Fibroblast of lung (primary cell): ENCODE data around the gene TEX2. TPM values are rescaled to one million over a fixed set of nuclear protein-coding genes. Genes with fewer than 3 reads are reported as not detected.

Source experiments
- DNase-seq, 2 donors: peaks; one replicate each; pipeline versions ENCODE4 v3.0.0 to v3.0.0-alpha.2; 2010; ENCODE audit warnings: low read depth in 2 of 2
- H2AFZ ChIP-seq: 2 replicates; pipeline ENCODE4 v1.5.1; 2012; ENCODE audit warnings: low read length, control low read depth, inconsistent platforms
- H3K27ac ChIP-seq: 2 replicates; pipeline ENCODE4 v1.5.1; 2011; ENCODE audit warnings: low read length, control low read depth; ENCODE audit not compliant: insufficient read depth
- H3K27me3 ChIP-seq: 2 replicates; pipeline ENCODE4 v1.5.1; 2011; ENCODE audit warnings: mild to moderate bottlenecking, low read length; ENCODE audit not compliant: control insufficient read depth, insufficient read depth
- H3K36me3 ChIP-seq: 2 replicates; pipeline ENCODE4 v1.5.1; 2011; ENCODE audit warnings: low read length; ENCODE audit not compliant: control insufficient read depth, insufficient read depth
- H3K4me1 ChIP-seq: 2 replicates; pipeline ENCODE4 v1.5.1; 2011; ENCODE audit warnings: low read length; ENCODE audit not compliant: control insufficient read depth, insufficient read depth; ENCODE audit errors: extremely low read depth
- H3K4me2 ChIP-seq: 2 replicates; pipeline ENCODE4 v1.5.1; 2011; ENCODE audit warnings: low read length, control low read depth; ENCODE audit not compliant: insufficient read depth; ENCODE audit errors: extremely low read depth
- H3K4me3 ChIP-seq, 4 experiments: fragments of 200-600 bp in 1 of 4; sonication (generic) in 1 of 4; replicated peaks in 1 of 4; 2 replicates each; pipeline ENCODE4 v1.5.1; 2011 to 2016; ENCODE audit warnings: low read length in 4 of 4, low read depth in 3 of 4, mild to moderate bottlenecking in 3 of 4, control low read depth in 2 of 4, inconsistent platforms in 1 of 4, mixed read lengths in 1 of 4; ENCODE audit not compliant: insufficient read depth in 1 of 4; ENCODE audit errors: control extremely low read depth in 1 of 4
- H3K79me2 ChIP-seq: 2 replicates; pipeline ENCODE4 v1.5.1; 2012; ENCODE audit warnings: mild to moderate bottlenecking, low read length, inconsistent platforms; ENCODE audit not compliant: control insufficient read depth, insufficient read depth
- H3K9ac ChIP-seq: 2 replicates; pipeline ENCODE4 v1.5.1; 2011; ENCODE audit warnings: mild to moderate bottlenecking, low read length, control low read depth; ENCODE audit not compliant: insufficient read depth
- H3K9me3 ChIP-seq: 2 replicates; pipeline ENCODE4 v1.5.1; 2012; ENCODE audit warnings: low read depth, low read length; ENCODE audit not compliant: control insufficient read depth, insufficient read depth
- H4K20me1 ChIP-seq: 2 replicates; pipeline ENCODE4 v1.5.1; 2011; ENCODE audit warnings: low read length; ENCODE audit not compliant: control insufficient read depth, insufficient read depth; ENCODE audit errors: extremely low read depth
- CTCF ChIP-seq, 2 donors: IDR thresholded peaks in 1 of 2; conservative IDR thresholded peaks in 1 of 2; 1 replicate in 1 of 2; 2 replicates in 1 of 2; pipeline ENCODE4 v1.5.1; 2011 to 2012; ENCODE audit warnings: low read length in 2 of 2, control low read depth in 1 of 2, inconsistent platforms in 1 of 2, low read depth in 1 of 2, mild to moderate bottlenecking in 1 of 2
- EZH2 ChIP-seq: IDR thresholded peaks from 2 replicates; pipeline ENCODE4 v1.5.1; 2012; ENCODE audit warnings: low read length, control low read depth, mild to moderate bottlenecking; ENCODE audit errors: missing control alignments
- polyA plus RNA-seq, 2 donors: library from polyadenylated mRNA; depleted of rRNA in 1 of 2; stranded (reverse) in 1 of 2; unstranded in 1 of 2; fragments of >200 nt; gene quantifications; 2 replicates each; pipeline ENCODE4 v1.2.1, GENCODE V29; 2011 to 2012; ENCODE audit warnings: missing spikeins in 1 of 2
- total RNA-seq: library from RNA; depleted of rRNA; stranded (reverse); fragments of >200 nt; gene quantifications from 2 replicates; pipeline ENCODE4 v1.2.1, GENCODE V29; 2014

TEX2 gene
- total and polyA plus RNA-seq, 2 donors (not counting 1 experiment from before 2014, with no cell fraction given), result 18.6 to 33.4 TPM

GRCh38 chr17:64230791-64231408 lies 32.2 kb downstream of the TEX2 start:
- H3K27ac ChIP-seq, result peak overlapping the region; percentile 43

GRCh38 chr17:64229815-64230728 lies 33.0 kb downstream of the TEX2 start:
- H3K4me3 ChIP-seq, result no peak overlapping the region
- no peaks in the 10 kb centered on the region for H3K79me2 ChIP-seq
- H3K36me3 ChIP-seq, result no peaks in the 10 kb centered on the region
- H3K27me3 ChIP-seq, result no peaks in the 10 kb centered on the region
- peak overlapping the region; percentile 41 for H3K27ac ChIP-seq
- H3K4me2 ChIP-seq, result peak overlapping the region; percentile 32
- no peaks in the 10 kb centered on the region for H3K9me3 ChIP-seq
- no peak for DNase-seq
- H3K9ac ChIP-seq, result no peak overlapping the region
- no peaks in the 10 kb centered on the region for H4K20me1 ChIP-seq
- TF ChIP-seq CTCF (conservative IDR thresholded peaks at IDR 0.05 in 1 of 2, IDR thresholded peaks at IDR 0.05 in 1 of 2; ENCODE audit: low read depth in 1 of 2, low read length in 2 of 2) (no peak), EZH2 (no peak)
- no peak overlapping the region for H2AFZ ChIP-seq
- H3K4me1 ChIP-seq, result peaks cover 13% of the 10 kb centered on the region

More at GRCh38 chr17:64230791-64231408, 32.2 kb downstream of the TEX2 start:
- no peak overlapping the region for H3K9ac ChIP-seq
- H3K4me2 ChIP-seq, result peak overlapping the region; percentile 41
- H3K36me3 ChIP-seq, result no peaks in the 10 kb centered on the region
- no peak overlapping the region for H2AFZ ChIP-seq
- no peak overlapping the region for H3K4me3 ChIP-seq
- H3K9me3 ChIP-seq, result no peaks in the 10 kb centered on the region
- TF ChIP-seq CTCF (conservative IDR thresholded peaks at IDR 0.05 in 1 of 2, IDR thresholded peaks at IDR 0.05 in 1 of 2; ENCODE audit: low read depth in 1 of 2, low read length in 2 of 2), result no peak
- no peak for TF ChIP-seq EZH2
- no peaks in the 10 kb centered on the region for H3K79me2 ChIP-seq
- DNase-seq, result peak; percentile 91 to 98
- H4K20me1 ChIP-seq, result no peaks in the 10 kb centered on the region
- no peaks in the 10 kb centered on the region for H3K27me3 ChIP-seq
- peaks cover 13% of the 10 kb centered on the region for H3K4me1 ChIP-seq

GRCh38 chr17:64226132-64226531 lies 36.9 kb downstream of the TEX2 start:
- Histone ChIP-seq H3K27ac (no peak overlapping the region), H2AFZ (no peak overlapping the region), H3K4me3 (no peak overlapping the region), H3K4me1 (peaks cover 8% of the 10 kb centered on the region), H3K27me3 (no peaks in the 10 kb centered on the region), H3K9me3 (no peaks in the 10 kb centered on the region), H3K79me2 (no peaks in the 10 kb centered on the region), H3K4me2 (no peak overlapping the region), H3K9ac (no peak overlapping the region), H3K36me3 (no peaks in the 10 kb centered on the region), H4K20me1 (no peaks in the 10 kb centered on the region)
- TF ChIP-seq CTCF (conservative IDR thresholded peaks at IDR 0.05 in 1 of 2, IDR thresholded peaks at IDR 0.05 in 1 of 2; ENCODE audit: low read depth in 1 of 2, low read length in 2 of 2), result no peak
- peak in 1 of 2 donors; percentile 33 for DNase-seq
